ENCODE data around the gene CCP110.

The CCP110 gene

DNA sequence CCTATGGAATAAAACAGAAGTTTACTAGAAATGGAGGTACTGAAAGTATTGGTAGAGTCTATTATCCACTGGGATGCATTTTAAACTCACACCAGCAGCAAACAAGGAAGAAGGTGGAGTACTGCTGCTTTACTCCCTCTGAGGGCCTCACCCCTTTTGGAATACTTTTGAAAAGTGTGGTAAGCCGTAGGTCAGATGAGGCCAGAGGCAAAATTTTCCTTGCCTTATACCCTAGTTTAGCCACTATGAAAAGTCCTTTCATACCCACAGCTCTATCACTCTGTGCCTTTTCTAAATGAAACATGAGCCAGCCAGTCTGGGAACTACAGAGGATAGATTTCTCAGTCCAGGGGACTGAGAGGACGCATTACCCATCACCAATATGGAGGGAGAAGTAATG, 15.9 kb upstream of the CCP110 start:
- H3K4me3 ChIP-seq (ENCODE audit: low read depth, low read length): no peak overlapping the region
- TF ChIP-seq, protein P1, sequence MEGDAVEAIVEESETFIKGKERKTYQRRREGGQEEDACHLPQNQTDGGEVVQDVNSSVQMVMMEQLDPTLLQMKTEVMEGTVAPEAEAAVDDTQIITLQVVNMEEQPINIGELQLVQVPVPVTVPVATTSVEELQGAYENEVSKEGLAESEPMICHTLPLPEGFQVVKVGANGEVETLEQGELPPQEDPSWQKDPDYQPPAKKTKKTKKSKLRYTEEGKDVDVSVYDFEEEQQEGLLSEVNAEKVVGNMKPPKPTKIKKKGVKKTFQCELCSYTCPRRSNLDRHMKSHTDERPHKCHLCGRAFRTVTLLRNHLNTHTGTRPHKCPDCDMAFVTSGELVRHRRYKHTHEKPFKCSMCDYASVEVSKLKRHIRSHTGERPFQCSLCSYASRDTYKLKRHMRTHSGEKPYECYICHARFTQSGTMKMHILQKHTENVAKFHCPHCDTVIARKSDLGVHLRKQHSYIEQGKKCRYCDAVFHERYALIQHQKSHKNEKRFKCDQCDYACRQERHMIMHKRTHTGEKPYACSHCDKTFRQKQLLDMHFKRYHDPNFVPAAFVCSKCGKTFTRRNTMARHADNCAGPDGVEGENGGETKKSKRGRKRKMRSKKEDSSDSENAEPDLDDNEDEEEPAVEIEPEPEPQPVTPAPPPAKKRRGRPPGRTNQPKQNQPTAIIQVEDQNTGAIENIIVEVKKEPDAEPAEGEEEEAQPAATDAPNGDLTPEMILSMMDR (IDR thresholded peaks at IDR 0.05; ENCODE audit: low read depth, low read length, missing control alignments): no peak
- DNase-seq (ENCODE audit: low read depth): no peak

DNA sequence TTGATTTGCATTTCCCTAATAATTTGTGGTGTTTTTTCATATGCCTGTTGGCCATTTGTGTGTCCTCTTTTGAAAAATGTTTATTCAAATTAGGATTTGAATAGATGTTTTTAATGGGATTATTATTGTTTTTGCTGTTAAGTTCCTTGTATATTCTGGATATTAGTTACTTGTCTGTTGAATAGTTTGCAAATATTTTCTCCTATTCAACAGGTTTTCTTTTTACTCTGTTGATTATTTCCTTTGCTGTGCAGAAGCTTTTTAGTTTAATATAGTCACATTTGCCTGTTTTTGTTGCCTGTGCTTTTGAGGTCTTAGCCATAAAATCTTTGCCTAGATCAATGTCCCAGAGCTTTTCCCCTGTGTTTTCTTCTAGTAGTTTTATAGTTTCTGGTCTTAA, 11.4 kb upstream of the CCP110 start:
- TF ChIP-seq, protein P1 (IDR thresholded peaks at IDR 0.05; ENCODE audit: low read depth, low read length, missing control alignments): no peak
- H3K4me3 ChIP-seq (ENCODE audit: low read depth, low read length): no peak overlapping the region

DNA sequence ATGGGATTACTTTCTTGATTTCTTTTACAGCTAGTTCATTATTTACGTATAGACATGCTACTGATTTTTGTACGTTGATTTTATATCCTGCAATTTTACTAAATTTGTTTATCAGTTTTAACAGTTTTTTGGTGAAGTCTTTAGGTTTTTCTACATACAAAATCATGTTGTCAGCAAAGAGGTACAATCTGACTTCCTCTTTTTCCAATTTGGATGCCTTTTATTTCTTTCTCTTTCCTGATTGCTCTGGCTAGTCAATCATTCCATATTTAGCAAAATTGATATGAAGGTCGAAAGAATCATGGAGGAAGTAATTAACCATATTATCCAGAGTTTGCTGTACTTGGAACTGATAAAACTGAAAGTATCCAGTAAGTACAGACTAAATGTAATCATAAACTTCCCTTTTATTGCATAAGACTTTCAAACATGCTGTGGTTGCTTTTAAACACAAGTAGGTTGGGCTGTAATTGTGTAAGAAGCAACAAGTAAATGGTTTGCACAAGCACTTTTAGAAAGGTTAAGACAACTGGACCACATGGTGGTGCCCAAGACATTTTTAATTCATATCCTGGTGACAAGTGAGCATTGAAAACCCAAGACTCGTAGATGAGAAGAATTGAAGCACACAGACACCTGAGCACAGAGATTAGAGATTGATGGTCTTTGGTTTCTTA, 10.2 kb upstream of the CCP110 start:
- TF ChIP-seq, protein P1 (IDR thresholded peaks at IDR 0.05; ENCODE audit: low read depth, low read length, missing control alignments): no peak
- no peak overlapping the region for H3K4me3 ChIP-seq (ENCODE audit: low read depth, low read length)
- no peak for DNase-seq (ENCODE audit: low read depth)

More for the DNA sequence above, 11.4 kb upstream of the CCP110 start:
- no peak for DNase-seq (ENCODE audit: low read depth)

GRCh38 chr16:19515757-19516156, 8.0 kb upstream of the CCP110 start:
- no peak overlapping the region for H3K4me3 ChIP-seq (ENCODE audit: low read depth, low read length)
- DNase-seq (ENCODE audit: low read depth): no peak
- TF ChIP-seq, protein P1 (IDR thresholded peaks at IDR 0.05; ENCODE audit: low read depth, low read length, missing control alignments): no peak

GRCh38 chr16:19517424-19518089, 6.2 kb upstream of the CCP110 start:
- TF ChIP-seq, protein P1 (IDR thresholded peaks at IDR 0.05; ENCODE audit: low read depth, low read length, missing control alignments): no peak
- no peak for DNase-seq (ENCODE audit: low read depth)
- H3K4me3 ChIP-seq (ENCODE audit: low read depth, low read length): no peak overlapping the region

GRCh38 chr16:19518388-19518787, 5.4 kb upstream of the CCP110 start:
- TF ChIP-seq, protein P1 (IDR thresholded peaks at IDR 0.05; ENCODE audit: low read depth, low read length, missing control alignments): no peak
- DNase-seq (ENCODE audit: low read depth): no peak
- no peak overlapping the region for H3K4me3 ChIP-seq (ENCODE audit: low read depth, low read length)

All from GM12864 (cell line).